GM12865 (cell line): ENCODE data around the gene KIF2A.

Source experiments
- DNase-seq: peaks from one replicate; pipeline ENCODE4 v3.0.0; 2010; ENCODE audit warnings: low read depth
- H3K4me3 ChIP-seq: 2 replicates; pipeline ENCODE4 v1.5.1; 2011; ENCODE audit warnings: mild to moderate bottlenecking, low read depth, low read length, control low read depth
- TF ChIP-seq, protein P1 (sequence below): IDR thresholded peaks from 2 replicates; pipeline ENCODE4 v1.5.1; 2011; ENCODE audit warnings: low read length, control low read depth, low read depth, inconsistent platforms; ENCODE audit not compliant: insufficient read depth; ENCODE audit errors: missing control alignments

The KIF2A gene

GRCh38 chr5:62305715-62306322 lies at the start of gene KIF2A:
Gene KIF2A (plus strand): TSS chr5:62306206. CDS start chr5:62306473, 267 bp downstream.
- TF ChIP-seq, protein P1, sequence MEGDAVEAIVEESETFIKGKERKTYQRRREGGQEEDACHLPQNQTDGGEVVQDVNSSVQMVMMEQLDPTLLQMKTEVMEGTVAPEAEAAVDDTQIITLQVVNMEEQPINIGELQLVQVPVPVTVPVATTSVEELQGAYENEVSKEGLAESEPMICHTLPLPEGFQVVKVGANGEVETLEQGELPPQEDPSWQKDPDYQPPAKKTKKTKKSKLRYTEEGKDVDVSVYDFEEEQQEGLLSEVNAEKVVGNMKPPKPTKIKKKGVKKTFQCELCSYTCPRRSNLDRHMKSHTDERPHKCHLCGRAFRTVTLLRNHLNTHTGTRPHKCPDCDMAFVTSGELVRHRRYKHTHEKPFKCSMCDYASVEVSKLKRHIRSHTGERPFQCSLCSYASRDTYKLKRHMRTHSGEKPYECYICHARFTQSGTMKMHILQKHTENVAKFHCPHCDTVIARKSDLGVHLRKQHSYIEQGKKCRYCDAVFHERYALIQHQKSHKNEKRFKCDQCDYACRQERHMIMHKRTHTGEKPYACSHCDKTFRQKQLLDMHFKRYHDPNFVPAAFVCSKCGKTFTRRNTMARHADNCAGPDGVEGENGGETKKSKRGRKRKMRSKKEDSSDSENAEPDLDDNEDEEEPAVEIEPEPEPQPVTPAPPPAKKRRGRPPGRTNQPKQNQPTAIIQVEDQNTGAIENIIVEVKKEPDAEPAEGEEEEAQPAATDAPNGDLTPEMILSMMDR = peak; percentile 2
- peak; percentile 98 for DNase-seq
- H3K4me3 ChIP-seq = peak within 1 kb of the TSS; percentile 70

DNA sequence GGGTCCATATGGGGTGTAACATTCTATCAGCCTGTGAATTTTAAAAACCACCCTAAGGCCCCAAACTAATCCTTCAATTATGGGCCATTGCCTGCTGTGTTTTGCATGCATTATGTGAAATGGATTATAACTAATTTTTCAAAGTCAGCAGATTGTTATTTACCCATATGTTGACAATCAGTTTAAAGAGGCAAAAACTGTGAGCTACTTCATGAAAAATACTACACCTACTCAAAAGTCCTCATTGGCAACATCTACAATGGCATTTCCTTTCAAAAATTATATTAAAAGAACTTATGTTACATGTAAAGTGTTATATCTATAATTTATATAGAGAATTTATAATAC lies 49.0 kb upstream of the KIF2A start:
- no peak for DNase-seq
- H3K4me3 ChIP-seq = peak overlapping the region; percentile 37

DNA sequence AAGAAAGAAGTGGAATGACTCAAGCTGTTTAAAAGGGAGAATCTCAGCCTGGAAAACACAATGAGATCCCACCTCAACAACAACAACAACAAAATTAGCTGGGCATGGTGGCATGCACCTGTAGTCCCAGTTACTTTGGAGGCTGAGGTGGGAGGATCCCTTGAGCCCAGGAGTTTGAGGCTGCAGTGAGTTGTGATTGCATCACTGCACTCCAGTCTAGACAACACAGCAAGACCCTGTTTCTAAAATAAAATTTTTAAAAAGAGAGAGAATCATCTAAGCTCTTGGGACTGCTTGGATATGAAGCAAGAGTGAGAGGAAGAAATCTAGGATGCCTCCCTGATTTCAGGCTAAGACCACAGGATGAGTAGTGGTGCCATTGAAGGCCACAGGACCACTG lies 47.4 kb upstream of the KIF2A start:
- TF ChIP-seq, protein P1 = no peak
- no peak overlapping the region for H3K4me3 ChIP-seq
- no peak for DNase-seq

More for the DNA sequence above, 49.0 kb upstream of the KIF2A start:
- TF ChIP-seq, protein P1 = no peak

DNA sequence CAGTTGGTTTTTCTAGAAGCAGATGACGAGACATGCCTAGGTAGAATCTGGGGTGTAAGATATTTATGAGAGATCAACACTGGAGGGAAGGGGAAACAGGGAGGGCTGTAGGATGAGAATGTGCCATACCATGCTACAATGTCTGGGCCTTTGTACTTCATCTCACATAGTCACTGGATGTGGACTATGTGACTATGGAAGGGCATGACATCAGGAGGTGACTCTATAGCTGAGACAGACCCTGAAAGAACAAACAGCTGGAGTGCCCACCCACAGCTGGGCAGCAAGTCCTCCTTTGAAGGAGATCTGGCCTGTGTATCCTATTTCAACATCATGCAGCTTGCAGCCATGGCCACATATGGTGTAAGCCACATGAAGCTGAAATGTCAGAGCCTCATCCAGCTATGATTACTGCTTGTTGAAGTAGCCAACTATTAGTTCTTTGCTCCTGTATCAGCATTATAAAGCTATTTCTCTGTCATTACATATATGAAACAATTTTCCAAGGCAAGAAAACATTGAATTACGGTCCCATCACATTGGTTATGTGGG lies 46.2 kb upstream of the KIF2A start:
- no peak for DNase-seq
- TF ChIP-seq, protein P1 = no peak
- H3K4me3 ChIP-seq = no peak overlapping the region

GRCh38 chr5:62260513-62260912 lies 45.5 kb upstream of the KIF2A start:
- DNase-seq = no peak
- no peak overlapping the region for H3K4me3 ChIP-seq
- TF ChIP-seq, protein P1 = no peak

- no peak overlapping the region for H3K4me3 ChIP-seq
- TF ChIP-seq, protein P1 = no peak
- DNase-seq = no peak
Observed at GRCh38 chr5:62263401-62263800, 42.6 kb upstream of the KIF2A start.

DNA sequence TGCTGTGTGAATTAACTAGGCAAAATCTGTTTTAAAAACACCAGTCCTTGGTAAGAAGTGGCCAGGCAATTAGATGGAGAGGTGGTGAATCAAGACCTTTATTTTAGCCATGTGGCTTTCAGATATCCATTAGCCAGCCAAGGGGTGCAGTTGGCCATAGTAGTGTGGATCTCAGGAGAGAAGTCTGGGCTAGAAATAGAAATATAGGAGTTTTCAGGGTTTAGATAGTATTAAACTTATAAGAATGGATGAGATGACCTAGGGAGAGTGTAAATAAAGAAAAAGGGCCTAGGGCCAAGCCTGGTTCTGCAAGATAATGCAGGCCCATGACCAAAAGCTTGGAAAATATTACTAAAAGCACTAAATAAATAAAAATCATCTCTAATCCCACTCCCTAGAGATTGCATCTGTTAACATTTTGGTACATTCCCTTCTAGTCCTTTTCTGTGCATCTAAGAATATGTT lies 40.3 kb upstream of the KIF2A start:
- DNase-seq = no peak
- H3K4me3 ChIP-seq = no peak overlapping the region
- TF ChIP-seq, protein P1 = no peak
